GM12878 (cell line): ENCODE data around the gene PIM2. TPM values are rescaled to one million over a fixed set of nuclear protein-coding genes. Genes with fewer than 3 reads are reported as not detected.

ENCODE experiments used
- ATAC-seq: fragments of 200-7000 bp; cut with Tn5 transposase; 3 replicates; pipeline ENCODE4 v1.9.1; 2020; ENCODE audit warnings: mild to moderate bottlenecking, moderate library complexity
- BruUV-seq: library from RNA; stranded (reverse); fragments of 400-500 nt; replicated peaks from 2 replicates; lab custom pipeline; 2021; lab: Mats Ljungman, UMichigan
- CTCF ChIA-PET: fragments of 300-600 bp; sonication (Branson Sonifier 250); formaldehyde crosslinking; extraction: SDS; loops from one replicate; lab custom pipeline; 2021; ENCODE audit warnings: inconsistent platforms; lab: Yijun Ruan, JAX
- POLR2A ChIA-PET: fragments of 350-600 bp; formaldehyde crosslinking; extraction: SDS; loops from one replicate; lab custom pipeline; 2021; ENCODE audit warnings: inconsistent platforms; lab: Charles Lee
- RAD21 ChIA-PET: fragments of 300-600 bp; sonication (Branson Sonifier 250); formaldehyde crosslinking; loops from one replicate; lab custom pipeline; 2023; ENCODE audit warnings: antibody characterized with exemption; ENCODE audit not compliant: unreplicated experiment; lab: Charles Lee
- SMC1A ChIA-PET: fragments of 300-600 bp; sonication (Branson Sonifier 250); formaldehyde crosslinking; loops from one replicate; lab custom pipeline; 2023; ENCODE audit not compliant: unreplicated experiment, uncharacterized antibody; lab: Charles Lee
- DNase-seq: peaks from one replicate; pipeline ENCODE4 v3.0.0-alpha.2; 2011; ENCODE audit warnings: low read depth, low spot score
- FAIRE-seq: peaks from 3 replicates; lab custom pipeline; 2011; peaks lifted over from hg19 to GRCh38; lab: Jason Lieb, UNC
- H2AFZ ChIP-seq: 2 replicates; pipeline ENCODE4 v1.6.0; 2011; ENCODE audit warnings: low read depth, low read length, control low read depth; ENCODE audit not compliant: control insufficient read depth
- H3K27ac ChIP-seq: 2 replicates; pipeline ENCODE4 v1.5.1; 2011; ENCODE audit warnings: control low read depth; ENCODE audit not compliant: control insufficient read depth, insufficient read depth
- H3K27me3 ChIP-seq, 2 experiments: replicated peaks in 1 of 2; 2 replicates each; pipeline versions ENCODE4 v1.6.0 to v1.6.1; 2011; ENCODE audit warnings: low read length in 1 of 2; ENCODE audit not compliant: control insufficient read depth in 2 of 2, insufficient read depth in 2 of 2
- H3K36me3 ChIP-seq, 2 experiments: 2 replicates each; pipeline ENCODE4 v1.5.1; 2011; ENCODE audit warnings: low read length in 1 of 2; ENCODE audit not compliant: control insufficient read depth in 2 of 2, insufficient read depth in 2 of 2
- H3K4me1 ChIP-seq: 2 replicates; pipeline ENCODE4 v1.6.1; 2011; ENCODE audit warnings: mild to moderate bottlenecking, low read length, moderate library complexity, mixed read lengths; ENCODE audit not compliant: control insufficient read depth, insufficient read depth
- H3K4me2 ChIP-seq: 2 replicates; pipeline ENCODE4 v1.6.0; 2011; ENCODE audit warnings: control low read depth; ENCODE audit not compliant: control insufficient read depth, insufficient read depth
- H3K4me3 ChIP-seq: fragments of 200-600 bp; sonication (generic); 2 replicates; pipeline ENCODE4 v1.5.1; 2016
- H3K79me2 ChIP-seq: 2 replicates; pipeline ENCODE4 v1.6.0; 2011; ENCODE audit warnings: low read length; ENCODE audit not compliant: control insufficient read depth, insufficient read depth
- H3K9ac ChIP-seq: 2 replicates; pipeline ENCODE4 v1.8.0; 2011; ENCODE audit warnings: low read length, control low read depth, mixed read lengths; ENCODE audit not compliant: control insufficient read depth, insufficient read depth
- H3K9me3 ChIP-seq: replicated peaks from 3 replicates; pipeline ENCODE4 v1.5.1; 2011; ENCODE audit warnings: mild to moderate bottlenecking, low read length; ENCODE audit not compliant: control insufficient read depth, insufficient read depth
- H4K20me1 ChIP-seq: 2 replicates; pipeline ENCODE4 v1.6.0; 2011; ENCODE audit not compliant: control insufficient read depth, insufficient read depth
- CREB1 ChIP-seq: IDR thresholded peaks from 2 replicates; pipeline ENCODE4 v1.6.1; 2012; ENCODE audit warnings: low read depth, mild to moderate bottlenecking, inconsistent platforms
- NFYB ChIP-seq: IDR thresholded peaks from 2 replicates; pipeline ENCODE4 v1.6.1; 2011; ENCODE audit warnings: low read depth, mild to moderate bottlenecking, low read length, improper control_type of control experiment, moderate library complexity; ENCODE audit not compliant: insufficient read depth
- RELA ChIP-seq: fragments of 450-650 bp; IDR thresholded peaks from 2 replicates; pipeline ENCODE4 v1.8.0; 2014; ENCODE audit warnings: borderline replicate concordance; ENCODE audit not compliant: partially characterized antibody
- RFX5 ChIP-seq: IDR thresholded peaks from 2 replicates; pipeline ENCODE4 v1.6.1; 2011; ENCODE audit warnings: low read depth, low read length, improper control_type of control experiment
- SPI1 ChIP-seq: IDR thresholded peaks from 2 replicates; pipeline ENCODE4 v1.6.1; 2011; ENCODE audit warnings: low read depth, mild to moderate bottlenecking, low read length, moderate library complexity, borderline replicate concordance; ENCODE audit not compliant: insufficient read depth
- STAT3 ChIP-seq: IDR thresholded peaks from 2 replicates; pipeline ENCODE4 v1.6.1; 2011; ENCODE audit warnings: low read depth, low read length, improper control_type of control experiment
- TARDBP ChIP-seq: IDR thresholded peaks from 2 replicates; pipeline ENCODE4 v1.6.1; 2016; ENCODE audit warnings: borderline replicate concordance
- TCF7 ChIP-seq: IDR thresholded peaks from 2 replicates; pipeline ENCODE4 v1.6.1; 2014; ENCODE audit warnings: antibody characterized with exemption, borderline replicate concordance
- WGBS: methylation state at CpG from one replicate; pipeline ENCODE4 v1.1.6; 2016; ENCODE audit warnings: low lambda C conversion rate; ENCODE audit not compliant: insufficient replicate concordance, insufficient coverage; ENCODE audit errors: missing lambda C conversion rate; 5-methylcytosine and 5-hydroxymethylcytosine counted together
- in situ Hi-C: fragments of 300-500 bp; cut with MboI; formaldehyde crosslinking; loops from 9 replicates; pipeline ENCODE4 v1.14.3; 2018; ENCODE audit warnings: mixed read lengths
- intact Hi-C: fragments of 100-400 bp; cut with micrococcal nuclease; formaldehyde crosslinking; loops from one replicate; pipeline ENCODE4 v1.14.2; 2022; ENCODE audit not compliant: unreplicated experiment
- polyA plus RNA-seq, 11 experiments: library from polyadenylated mRNA; depleted of rRNA in 4 of 11; unstranded in 6 of 11; stranded (reverse) in 5 of 11; fragments of >200 nt; fragmentation: Nextera tagmentation in 4 of 11; fragmentation: Illumina TruSeq in 1 of 11; extraction: Ambion mirVana in 4 of 11; extraction: Trizol in 1 of 11; gene quantifications; 1 replicate in 1 of 11; 2 replicates in 10 of 11; pipeline versions ENCODE4 v1.2.1 to v1.2.3, GENCODE V29; 2011 to 2016; ENCODE audit warnings: inconsistent platforms in 2 of 11, missing spikeins in 2 of 11, low read depth in 1 of 11
- total RNA-seq, 4 experiments: library from RNA; depleted of rRNA in 3 of 4; stranded (reverse); fragments of >200 nt in 3 of 4; fragmentation: Illumina TruSeq in 1 of 4; extraction: Trizol in 1 of 4; gene quantifications; 2 replicates each; pipeline versions ENCODE4 v1.2.1 to v1.2.3, GENCODE V29; 2013 to 2021
- TF ChIP-seq, protein P1 (sequence below): fragments of 450-650 bp; IDR thresholded peaks from 2 replicates; pipeline ENCODE4 v1.6.1; 2016; ENCODE audit warnings: mild to moderate bottlenecking

Gene PIM2
- total and polyA plus RNA-seq, 10 of the 15 experiments (the other 5 are each of a cell fraction or from before 2014, with no cell fraction given): 19.2 to 96.8 (median 32.3) TPM

- TF ChIP-seq RFX5: no peak
- no peak for TF ChIP-seq TCF7
- TF ChIP-seq TARDBP: no peak
- no peak for TF ChIP-seq STAT3
- no peak for TF ChIP-seq NFYB
- TF ChIP-seq, protein P1, sequence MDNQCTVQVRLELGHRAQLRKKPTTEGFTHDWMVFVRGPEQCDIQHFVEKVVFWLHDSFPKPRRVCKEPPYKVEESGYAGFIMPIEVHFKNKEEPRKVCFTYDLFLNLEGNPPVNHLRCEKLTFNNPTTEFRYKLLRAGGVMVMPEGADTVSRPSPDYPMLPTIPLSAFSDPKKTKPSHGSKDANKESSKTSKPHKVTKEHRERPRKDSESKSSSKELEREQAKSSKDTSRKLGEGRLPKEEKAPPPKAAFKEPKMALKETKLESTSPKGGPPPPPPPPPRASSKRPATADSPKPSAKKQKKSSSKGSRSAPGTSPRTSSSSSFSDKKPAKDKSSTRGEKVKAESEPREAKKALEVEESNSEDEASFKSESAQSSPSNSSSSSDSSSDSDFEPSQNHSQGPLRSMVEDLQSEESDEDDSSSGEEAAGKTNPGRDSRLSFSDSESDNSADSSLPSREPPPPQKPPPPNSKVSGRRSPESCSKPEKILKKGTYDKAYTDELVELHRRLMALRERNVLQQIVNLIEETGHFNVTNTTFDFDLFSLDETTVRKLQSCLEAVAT: no peak
- no peak for TF ChIP-seq RELA
- TF ChIP-seq CREB1: no peak
- TF ChIP-seq SPI1: no peak
- TF ChIP-seq, all 136 proteins: peak for 0
- Histone ChIP-seq H3K9me3 (no peaks in the 10 kb centered on the region; the same call in 2 of the 3 replicates), H2AFZ (no peak overlapping the region), H3K4me3 (no peak overlapping the region), H3K4me1 (peaks cover 5% of the 10 kb centered on the region), H3K79me2 (no peaks in the 10 kb centered on the region), H3K27ac (no peak overlapping the region), H3K27me3 (no peaks in the 10 kb centered on the region), H3K4me2 (no peak overlapping the region), H3K36me3 (no peaks in the 10 kb centered on the region), H4K20me1 (no peaks in the 10 kb centered on the region), H3K9ac (no peak overlapping the region)
- ChIA-PET SMC1A (no interaction called here), CTCF (no interaction called here), RAD21 (no interaction called here), POLR2A (interaction anchor here (0.6 kb wide), 1 partner anchor 78 kb away, joined by 3 read pairs; no protein-coding TSS in a partner anchor)
- 81% methylated on average over 14 of the region's 14 CpGs for WGBS
- no TSS peak for BruUV-seq
- intact Hi-C loops: no loop called here
- in situ Hi-C loops: loop anchor here (5.0 kb wide), 1 partner anchor 76 kb away; the partner anchor contains the start of gene TFE3
- DNase-seq: no peak
- no peak for ATAC-seq
- FAIRE-seq: no peak
These were observed 47.1 kb upstream of the PIM2 start for GRCh38 chrX:48965959-48966358.
